HL-60/S4 treated with phorbol 12-myristate 13-acetate at 8.2 ng/mL for 4 days and 3 days (cell line): ENCODE measurements around the gene ST3GAL3.

Source experiments
- in situ Hi-C: fragments of 300-500 bp; cut with MboI; formaldehyde crosslinking; loops from 2 replicates; pipeline ENCODE4 v1.15.0; 2022; ENCODE audit warnings: low sequenced_read_pairs

ST3GAL3 gene

GRCh38 chr1:43844114-43844513 is 136.8 kb downstream of the ST3GAL3 start:
- in situ Hi-C loops, result no loop called here

GRCh38 chr1:43847290-43847689 is 140.0 kb downstream of the ST3GAL3 start:
- in situ Hi-C loops, result no loop called here

- in situ Hi-C loops, result no loop called here
Observed at GRCh38 chr1:43847882-43848281, 140.5 kb downstream of the ST3GAL3 start.

- in situ Hi-C loops, result no loop called here
Observed at GRCh38 chr1:43849670-43850069, 142.3 kb downstream of the ST3GAL3 start.

- in situ Hi-C loops, result no loop called here
Observed at GRCh38 chr1:43850591-43851233, 143.4 kb downstream of the ST3GAL3 start.

- in situ Hi-C loops, result no loop called here
Observed at GRCh38 chr1:43851561-43852338, 144.4 kb downstream of the ST3GAL3 start.

GRCh38 chr1:43853161-43853921 is 146.0 kb downstream of the ST3GAL3 start:
- in situ Hi-C loops, result no loop called here

- in situ Hi-C loops, result no loop called here
Observed at GRCh38 chr1:43854473-43854872, 147.1 kb downstream of the ST3GAL3 start.

GRCh38 chr1:43856188-43856587 is 148.9 kb downstream of the ST3GAL3 start:
- in situ Hi-C loops, result no loop called here

GRCh38 chr1:43857163-43857562 is 149.8 kb downstream of the ST3GAL3 start:
- in situ Hi-C loops, result no loop called here

GRCh38 chr1:43858324-43858723 is 151.0 kb downstream of the ST3GAL3 start:
- in situ Hi-C loops, result no loop called here

GRCh38 chr1:43861337-43861736 is 154.0 kb downstream of the ST3GAL3 start:
- in situ Hi-C loops, result no loop called here

- in situ Hi-C loops, result no loop called here
Observed at GRCh38 chr1:43861988-43862735, 154.8 kb downstream of the ST3GAL3 start.

- in situ Hi-C loops, result no loop called here
Observed at GRCh38 chr1:43864111-43865045, 157.0 kb downstream of the ST3GAL3 start.

GRCh38 chr1:43866201-43866600 is 158.9 kb downstream of the ST3GAL3 start:
- in situ Hi-C loops, result no loop called here

GRCh38 chr1:43867976-43868740 is 160.8 kb downstream of the ST3GAL3 start:
- in situ Hi-C loops, result no loop called here

GRCh38 chr1:43868741-43869067 is 161.4 kb downstream of the ST3GAL3 start:
- in situ Hi-C loops, result no loop called here

- in situ Hi-C loops, result no loop called here
Observed at GRCh38 chr1:43870306-43870705, 163.0 kb downstream of the ST3GAL3 start.

- in situ Hi-C loops, result no loop called here
Observed at GRCh38 chr1:43871181-43871910, 164.0 kb downstream of the ST3GAL3 start.
